ENCODE data around the gene ABCC4.

DNA sequence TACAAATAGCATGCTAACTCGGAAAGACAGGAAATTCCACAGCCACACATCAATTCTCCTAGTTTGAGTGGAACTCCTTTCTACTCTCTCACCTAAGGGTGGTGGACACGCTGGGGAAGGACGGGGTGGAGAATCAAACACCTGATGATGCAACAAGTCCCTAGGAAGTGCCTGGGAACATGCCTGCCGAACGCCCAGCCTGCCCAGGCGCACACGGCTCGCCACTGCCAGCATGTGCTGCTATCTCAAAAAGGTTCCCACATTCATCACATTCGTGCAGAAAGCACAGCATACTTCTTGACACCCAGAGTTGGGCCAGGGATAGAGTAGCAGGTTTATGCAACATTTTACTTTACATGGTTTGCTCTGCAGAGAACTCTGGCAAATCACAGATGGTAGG lies 164.6 kb downstream of the ABCC4 start:
- TF ChIP-seq, protein P1, sequence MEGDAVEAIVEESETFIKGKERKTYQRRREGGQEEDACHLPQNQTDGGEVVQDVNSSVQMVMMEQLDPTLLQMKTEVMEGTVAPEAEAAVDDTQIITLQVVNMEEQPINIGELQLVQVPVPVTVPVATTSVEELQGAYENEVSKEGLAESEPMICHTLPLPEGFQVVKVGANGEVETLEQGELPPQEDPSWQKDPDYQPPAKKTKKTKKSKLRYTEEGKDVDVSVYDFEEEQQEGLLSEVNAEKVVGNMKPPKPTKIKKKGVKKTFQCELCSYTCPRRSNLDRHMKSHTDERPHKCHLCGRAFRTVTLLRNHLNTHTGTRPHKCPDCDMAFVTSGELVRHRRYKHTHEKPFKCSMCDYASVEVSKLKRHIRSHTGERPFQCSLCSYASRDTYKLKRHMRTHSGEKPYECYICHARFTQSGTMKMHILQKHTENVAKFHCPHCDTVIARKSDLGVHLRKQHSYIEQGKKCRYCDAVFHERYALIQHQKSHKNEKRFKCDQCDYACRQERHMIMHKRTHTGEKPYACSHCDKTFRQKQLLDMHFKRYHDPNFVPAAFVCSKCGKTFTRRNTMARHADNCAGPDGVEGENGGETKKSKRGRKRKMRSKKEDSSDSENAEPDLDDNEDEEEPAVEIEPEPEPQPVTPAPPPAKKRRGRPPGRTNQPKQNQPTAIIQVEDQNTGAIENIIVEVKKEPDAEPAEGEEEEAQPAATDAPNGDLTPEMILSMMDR (conservative IDR thresholded peaks at IDR 0.05 in 1 of 2, IDR thresholded peaks at IDR 0.05 in 1 of 2; ENCODE audit: low read depth in 1 of 2, low read length in 2 of 2) = no peak
- TF ChIP-seq EZH2 (IDR thresholded peaks at IDR 0.05; ENCODE audit: low read length, missing control alignments) = no peak
